GM12878 (cell line): ENCODE results near the gene IL17RE. TPM values are rescaled to one million over a fixed set of nuclear protein-coding genes. Genes with fewer than 3 reads are reported as not detected.

ENCODE experiments used
- BMI1 ChIP-seq: fragments of 450-650 bp; IDR thresholded peaks from 2 replicates; pipeline ENCODE4 v1.6.1; 2016; ENCODE audit warnings: mild to moderate bottlenecking, moderate library complexity, borderline replicate concordance
- BRCA1 ChIP-seq: IDR thresholded peaks from 2 replicates; pipeline ENCODE4 v1.6.1; 2011; ENCODE audit warnings: low read depth, low read length, improper control_type of control experiment
- CBX3 ChIP-seq: fragments of 200-600 bp; sonication (generic); IDR thresholded peaks from 2 replicates; pipeline ENCODE4 v1.6.1; 2016; ENCODE audit warnings: low read depth, borderline replicate concordance
- EP300 ChIP-seq, 2 experiments: fragments of 150-350 bp in 1 of 2; IDR thresholded peaks; 2 replicates each; pipeline ENCODE4 v1.6.1; 2011 to 2012; ENCODE audit warnings: low read depth in 2 of 2, low read length in 2 of 2, borderline replicate concordance in 1 of 2, improper control_type of control experiment in 1 of 2, inconsistent platforms in 1 of 2; ENCODE audit not compliant: control insufficient read depth in 1 of 2
- FOXM1 ChIP-seq: IDR thresholded peaks from 2 replicates; pipeline ENCODE4 v1.6.1; 2012; ENCODE audit warnings: low read depth, mild to moderate bottlenecking, inconsistent platforms, low read length, moderate library complexity
- GABPA ChIP-seq: IDR thresholded peaks from 2 replicates; pipeline ENCODE4 v1.6.1; 2014; ENCODE audit warnings: antibody characterized with exemption, low read depth, mild to moderate bottlenecking, inconsistent platforms
- KAT2A ChIP-seq: conservative IDR thresholded peaks from 2 replicates; pipeline ENCODE4 v1.6.1; 2011; ENCODE audit warnings: low read depth, low read length; ENCODE audit not compliant: control insufficient read depth
- MYB ChIP-seq: fragments of 150-350 bp; IDR thresholded peaks from 2 replicates; pipeline ENCODE4 v1.6.1; 2014; ENCODE audit warnings: mild to moderate bottlenecking, low read depth, low read length, borderline replicate concordance
- NR2C1 ChIP-seq: fragments of 450-650 bp; IDR thresholded peaks from 2 replicates; pipeline ENCODE4 v1.6.1; 2017; ENCODE audit warnings: antibody characterized with exemption, mild to moderate bottlenecking, moderate library complexity
- POLR2AphosphoS2 ChIP-seq: IDR thresholded peaks from 2 replicates; pipeline ENCODE4 v1.6.1; 2011; ENCODE audit warnings: low read depth, mild to moderate bottlenecking, low read length, improper control_type of control experiment, moderate library complexity
- SIN3A ChIP-seq: IDR thresholded peaks from 2 replicates; pipeline ENCODE4 v1.6.1; 2012; ENCODE audit warnings: low read depth, low read length, improper control_type of control experiment
- SREBF1 ChIP-seq: IDR thresholded peaks from 2 replicates; pipeline ENCODE4 v1.6.1; 2012; ENCODE audit warnings: mild to moderate bottlenecking, low read length
- SREBF2 ChIP-seq: IDR thresholded peaks from 2 replicates; pipeline ENCODE4 v1.6.1; 2012; ENCODE audit warnings: mild to moderate bottlenecking, low read length
- STAT3 ChIP-seq: IDR thresholded peaks from 2 replicates; pipeline ENCODE4 v1.6.1; 2011; ENCODE audit warnings: low read depth, low read length, improper control_type of control experiment
- polyA plus RNA-seq, 11 experiments: library from polyadenylated mRNA; depleted of rRNA in 4 of 11; unstranded in 6 of 11; stranded (reverse) in 5 of 11; fragments of >200 nt; fragmentation: Nextera tagmentation in 4 of 11; fragmentation: Illumina TruSeq in 1 of 11; extraction: Ambion mirVana in 4 of 11; extraction: Trizol in 1 of 11; gene quantifications; 1 replicate in 1 of 11; 2 replicates in 10 of 11; pipeline versions ENCODE4 v1.2.1 to v1.2.3, GENCODE V29; 2011 to 2016; ENCODE audit warnings: inconsistent platforms in 2 of 11, missing spikeins in 2 of 11, low read depth in 1 of 11
- total RNA-seq, 4 experiments: library from RNA; depleted of rRNA in 3 of 4; stranded (reverse); fragments of >200 nt in 3 of 4; fragmentation: Illumina TruSeq in 1 of 4; extraction: Trizol in 1 of 4; gene quantifications; 2 replicates each; pipeline versions ENCODE4 v1.2.1 to v1.2.3, GENCODE V29; 2013 to 2021
- TF ChIP-seq, protein P1 (sequence below): IDR thresholded peaks from 2 replicates; pipeline ENCODE4 v1.6.1; 2012; ENCODE audit warnings: low read depth, low read length, improper control_type of control experiment
- TF ChIP-seq, protein P2 (sequence below): fragments of 450-650 bp; IDR thresholded peaks from 2 replicates; pipeline ENCODE4 v1.6.1; 2017; ENCODE audit warnings: borderline replicate concordance
- TF ChIP-seq, protein P3 (sequence below): fragments of 450-650 bp; IDR thresholded peaks from 2 replicates; pipeline ENCODE4 v1.6.1; 2017; ENCODE audit warnings: mild to moderate bottlenecking, moderate library complexity
- TF ChIP-seq, protein P4 (sequence below), 3 experiments: IDR thresholded peaks in 2 of 3; conservative IDR thresholded peaks in 1 of 3; 2 replicates each; pipeline ENCODE4 v1.5.1; 2011; ENCODE audit warnings: low read depth in 3 of 3, low read length in 3 of 3, mild to moderate bottlenecking in 3 of 3, control low read depth in 2 of 3, moderate library complexity in 2 of 3, inconsistent platforms in 1 of 3, mixed read lengths in 1 of 3; ENCODE audit not compliant: control insufficient read depth in 2 of 3, insufficient read depth in 1 of 3; ENCODE audit errors: extremely low read depth in 1 of 3

The IL17RE gene
- total and polyA plus RNA-seq, 10 of the 15 experiments (the other 5 are each of a cell fraction or from before 2014, with no cell fraction given) = 0.04 to 0.51 (median 0.12) TPM; not detected in 2

DNA sequence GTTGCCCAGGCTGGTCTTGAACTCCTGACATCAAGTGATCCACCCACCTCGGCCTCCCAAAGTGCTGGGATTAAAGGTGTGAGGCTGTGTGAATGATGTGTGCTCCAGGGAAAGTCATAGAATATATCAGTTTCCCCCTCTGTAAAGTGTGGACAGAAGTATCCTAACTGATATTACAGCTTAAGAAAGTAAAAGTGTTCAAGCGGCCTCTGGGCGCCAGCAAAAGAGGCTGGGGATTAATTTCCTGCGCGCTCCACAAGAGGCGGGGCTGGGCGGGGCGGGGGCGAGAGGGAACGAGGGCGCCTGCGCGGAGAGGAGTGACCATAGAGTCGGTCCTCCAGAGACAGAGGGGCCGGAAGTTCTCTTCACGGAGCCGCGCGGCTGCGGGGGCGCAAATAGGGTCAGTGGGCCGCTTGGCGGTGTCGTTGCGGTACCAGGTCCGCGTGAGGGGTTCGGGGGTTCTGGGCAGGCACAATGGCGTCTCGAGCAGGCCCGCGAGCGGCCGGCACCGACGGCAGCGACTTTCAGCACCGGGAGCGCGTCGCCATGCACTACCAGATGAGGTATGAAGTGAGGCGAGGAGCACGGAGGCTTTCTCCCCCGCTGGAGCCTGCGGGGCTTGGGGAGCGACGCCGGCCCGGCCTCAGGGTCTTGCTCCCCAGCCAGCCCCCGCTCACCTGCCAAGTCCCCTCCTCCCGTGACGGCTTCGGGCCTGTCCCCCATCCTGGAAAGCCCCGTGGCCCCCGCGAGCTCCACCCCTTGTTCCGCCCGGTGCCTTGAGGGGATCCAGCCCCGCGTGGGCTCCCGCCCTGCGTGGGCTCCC lies 12.2 kb upstream of the IL17RE start, which contains the start of gene JAGN1 (continued):
- TF ChIP-seq MYB = no peak
- TF ChIP-seq, protein P1, sequence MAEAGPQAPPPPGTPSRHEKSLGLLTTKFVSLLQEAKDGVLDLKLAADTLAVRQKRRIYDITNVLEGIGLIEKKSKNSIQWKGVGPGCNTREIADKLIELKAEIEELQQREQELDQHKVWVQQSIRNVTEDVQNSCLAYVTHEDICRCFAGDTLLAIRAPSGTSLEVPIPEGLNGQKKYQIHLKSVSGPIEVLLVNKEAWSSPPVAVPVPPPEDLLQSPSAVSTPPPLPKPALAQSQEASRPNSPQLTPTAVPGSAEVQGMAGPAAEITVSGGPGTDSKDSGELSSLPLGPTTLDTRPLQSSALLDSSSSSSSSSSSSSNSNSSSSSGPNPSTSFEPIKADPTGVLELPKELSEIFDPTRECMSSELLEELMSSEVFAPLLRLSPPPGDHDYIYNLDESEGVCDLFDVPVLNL = no peak
- TF ChIP-seq, protein P2, sequence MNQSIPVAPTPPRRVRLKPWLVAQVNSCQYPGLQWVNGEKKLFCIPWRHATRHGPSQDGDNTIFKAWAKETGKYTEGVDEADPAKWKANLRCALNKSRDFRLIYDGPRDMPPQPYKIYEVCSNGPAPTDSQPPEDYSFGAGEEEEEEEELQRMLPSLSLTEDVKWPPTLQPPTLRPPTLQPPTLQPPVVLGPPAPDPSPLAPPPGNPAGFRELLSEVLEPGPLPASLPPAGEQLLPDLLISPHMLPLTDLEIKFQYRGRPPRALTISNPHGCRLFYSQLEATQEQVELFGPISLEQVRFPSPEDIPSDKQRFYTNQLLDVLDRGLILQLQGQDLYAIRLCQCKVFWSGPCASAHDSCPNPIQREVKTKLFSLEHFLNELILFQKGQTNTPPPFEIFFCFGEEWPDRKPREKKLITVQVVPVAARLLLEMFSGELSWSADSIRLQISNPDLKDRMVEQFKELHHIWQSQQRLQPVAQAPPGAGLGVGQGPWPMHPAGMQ = no peak
- TF ChIP-seq BRCA1 = no peak
- peak; percentile 49; the same call in 1 of the 2 replicates for TF ChIP-seq NR2C1
- no peak for TF ChIP-seq KAT2A
- no peak for TF ChIP-seq CBX3
- TF ChIP-seq, protein P3, sequence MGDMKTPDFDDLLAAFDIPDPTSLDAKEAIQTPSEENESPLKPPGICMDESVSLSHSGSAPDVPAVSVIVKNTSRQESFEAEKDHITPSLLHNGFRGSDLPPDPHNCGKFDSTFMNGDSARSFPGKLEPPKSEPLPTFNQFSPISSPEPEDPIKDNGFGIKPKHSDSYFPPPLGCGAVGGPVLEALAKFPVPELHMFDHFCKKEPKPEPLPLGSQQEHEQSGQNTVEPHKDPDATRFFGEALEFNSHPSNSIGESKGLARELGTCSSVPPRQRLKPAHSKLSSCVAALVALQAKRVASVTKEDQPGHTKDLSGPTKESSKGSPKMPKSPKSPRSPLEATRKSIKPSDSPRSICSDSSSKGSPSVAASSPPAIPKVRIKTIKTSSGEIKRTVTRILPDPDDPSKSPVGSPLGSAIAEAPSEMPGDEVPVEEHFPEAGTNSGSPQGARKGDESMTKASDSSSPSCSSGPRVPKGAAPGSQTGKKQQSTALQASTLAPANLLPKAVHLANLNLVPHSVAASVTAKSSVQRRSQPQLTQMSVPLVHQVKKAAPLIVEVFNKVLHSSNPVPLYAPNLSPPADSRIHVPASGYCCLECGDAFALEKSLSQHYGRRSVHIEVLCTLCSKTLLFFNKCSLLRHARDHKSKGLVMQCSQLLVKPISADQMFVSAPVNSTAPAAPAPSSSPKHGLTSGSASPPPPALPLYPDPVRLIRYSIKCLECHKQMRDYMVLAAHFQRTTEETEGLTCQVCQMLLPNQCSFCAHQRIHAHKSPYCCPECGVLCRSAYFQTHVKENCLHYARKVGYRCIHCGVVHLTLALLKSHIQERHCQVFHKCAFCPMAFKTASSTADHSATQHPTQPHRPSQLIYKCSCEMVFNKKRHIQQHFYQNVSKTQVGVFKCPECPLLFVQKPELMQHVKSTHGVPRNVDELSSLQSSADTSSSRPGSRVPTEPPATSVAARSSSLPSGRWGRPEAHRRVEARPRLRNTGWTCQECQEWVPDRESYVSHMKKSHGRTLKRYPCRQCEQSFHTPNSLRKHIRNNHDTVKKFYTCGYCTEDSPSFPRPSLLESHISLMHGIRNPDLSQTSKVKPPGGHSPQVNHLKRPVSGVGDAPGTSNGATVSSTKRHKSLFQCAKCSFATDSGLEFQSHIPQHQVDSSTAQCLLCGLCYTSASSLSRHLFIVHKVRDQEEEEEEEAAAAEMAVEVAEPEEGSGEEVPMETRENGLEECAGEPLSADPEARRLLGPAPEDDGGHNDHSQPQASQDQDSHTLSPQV = no peak; the same call in 1 of the 2 replicates
- TF ChIP-seq, protein P4, sequence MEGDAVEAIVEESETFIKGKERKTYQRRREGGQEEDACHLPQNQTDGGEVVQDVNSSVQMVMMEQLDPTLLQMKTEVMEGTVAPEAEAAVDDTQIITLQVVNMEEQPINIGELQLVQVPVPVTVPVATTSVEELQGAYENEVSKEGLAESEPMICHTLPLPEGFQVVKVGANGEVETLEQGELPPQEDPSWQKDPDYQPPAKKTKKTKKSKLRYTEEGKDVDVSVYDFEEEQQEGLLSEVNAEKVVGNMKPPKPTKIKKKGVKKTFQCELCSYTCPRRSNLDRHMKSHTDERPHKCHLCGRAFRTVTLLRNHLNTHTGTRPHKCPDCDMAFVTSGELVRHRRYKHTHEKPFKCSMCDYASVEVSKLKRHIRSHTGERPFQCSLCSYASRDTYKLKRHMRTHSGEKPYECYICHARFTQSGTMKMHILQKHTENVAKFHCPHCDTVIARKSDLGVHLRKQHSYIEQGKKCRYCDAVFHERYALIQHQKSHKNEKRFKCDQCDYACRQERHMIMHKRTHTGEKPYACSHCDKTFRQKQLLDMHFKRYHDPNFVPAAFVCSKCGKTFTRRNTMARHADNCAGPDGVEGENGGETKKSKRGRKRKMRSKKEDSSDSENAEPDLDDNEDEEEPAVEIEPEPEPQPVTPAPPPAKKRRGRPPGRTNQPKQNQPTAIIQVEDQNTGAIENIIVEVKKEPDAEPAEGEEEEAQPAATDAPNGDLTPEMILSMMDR (IDR thresholded peaks at IDR 0.05 in 2 of 3, conservative IDR thresholded peaks at IDR 0.05 in 1 of 3; ENCODE audit: control insufficient read depth in 2 of 3, extremely low read depth in 1 of 3, insufficient read depth in 1 of 3, low read depth in 3 of 3, low read length in 3 of 3) = peak in 2 of 3 experiments; percentile 4 to 28; a peak in 1 of 6 replicates
- no peak for TF ChIP-seq SREBF2
- TF ChIP-seq GABPA = peak; percentile 84
- no peak for TF ChIP-seq FOXM1
- no peak for TF ChIP-seq STAT3
- TF ChIP-seq BMI1 = no peak
- no peak for TF ChIP-seq SREBF1
- TF ChIP-seq POLR2AphosphoS2 = peak; percentile 58; the same call in 1 of the 2 replicates
- TF ChIP-seq SIN3A = peak; percentile 58; the same call in 1 of the 2 replicates
- 0 out of 4 replicates have a peak, but pooled peaks of 1 of the 2 experiments have one; percentile 7 for TF ChIP-seq EP300 (IDR thresholded peaks at IDR 0.05; ENCODE audit: borderline replicate concordance in 1 of 2, control insufficient read depth in 1 of 2, low read depth in 2 of 2, low read length in 2 of 2)
